VCaP (cell line): ENCODE measurements around the gene ADARB2.

Experiments
- H3K27ac ChIP-seq: fragments of 450-650 bp; 2 replicates; pipeline ENCODE4 v1.5.1; 2017
- CTCF ChIP-seq: fragments of 450-650 bp; conservative IDR thresholded peaks from 2 replicates; pipeline ENCODE4 v1.5.1; 2017; ENCODE audit warnings: mild to moderate bottlenecking, moderate library complexity

Gene ADARB2

GRCh38 chr10:1377231-1377630 is 360.1 kb downstream of the ADARB2 start:
- TF ChIP-seq CTCF, result no peak
- peak overlapping the region; percentile 67 for H3K27ac ChIP-seq

- H3K27ac ChIP-seq, result no peak overlapping the region
- TF ChIP-seq CTCF, result no peak
Measured at GRCh38 chr10:1376384-1376945, 360.9 kb downstream of the ADARB2 start.

GRCh38 chr10:1375346-1376170 is 361.8 kb downstream of the ADARB2 start:
- TF ChIP-seq CTCF, result no peak
- no peak overlapping the region for H3K27ac ChIP-seq

GRCh38 chr10:1374511-1375345 is 362.6 kb downstream of the ADARB2 start:
- TF ChIP-seq CTCF, result no peak

GRCh38 chr10:1373287-1373686 is 364.0 kb downstream of the ADARB2 start:
- H3K27ac ChIP-seq, result no peak overlapping the region
- TF ChIP-seq CTCF, result no peak

More at GRCh38 chr10:1374511-1375345, 362.6 kb downstream of the ADARB2 start:
- H3K27ac ChIP-seq, result no peak overlapping the region

- TF ChIP-seq CTCF, result peak; percentile 40
- no peak overlapping the region for H3K27ac ChIP-seq
Measured at GRCh38 chr10:1372212-1372611, 365.1 kb downstream of the ADARB2 start.

GRCh38 chr10:1370298-1370697 is 367.0 kb downstream of the ADARB2 start:
- no peak overlapping the region for H3K27ac ChIP-seq
- TF ChIP-seq CTCF, result no peak
